OCI-M2 (cell line): ENCODE measurements around the gene BRCA2.
"Not testable (repeated sequence)": the region's sequence is repeated elsewhere in the genome, so short reads cannot be mapped to it uniquely, and the experiment has no call there.

Experiments used
- DNase-seq: peaks from one replicate; lab custom pipeline; 2025; ENCODE audit not compliant: unreplicated experiment; lab: John Stamatoyannopoulos, UW

BRCA2 gene

GRCh38 chr13:32309312-32310133, 5.8 kb upstream of the BRCA2 start:
- no peak for DNase-seq

GRCh38 chr13:32310134-32310706, 5.1 kb upstream of the BRCA2 start:
- no peak for DNase-seq

GRCh38 chr13:32311188-32311897, 4.0 kb upstream of the BRCA2 start:
- no peak for DNase-seq

- no peak for DNase-seq
These were observed 754 bp upstream of the BRCA2 start for GRCh38 chr13:32314271-32315237.

- no peak for DNase-seq
These were observed 676 bp downstream of the BRCA2 start for GRCh38 chr13:32316028-32316339.

- no peak for DNase-seq
These were observed 1.2 kb downstream of the BRCA2 start for GRCh38 chr13:32316501-32316900.

- DNase-seq, result no peak
These were observed 2.6 kb downstream of the BRCA2 start for GRCh38 chr13:32317716-32318465.

- no peak for DNase-seq
These were observed 5.2 kb downstream of the BRCA2 start for GRCh38 chr13:32320528-32320927.

- no peak for DNase-seq
These were observed 8.6 kb downstream of the BRCA2 start for GRCh38 chr13:32323912-32324311.

GRCh38 chr13:32330441-32330840, 15.1 kb downstream of the BRCA2 start:
- DNase-seq, result no peak

- DNase-seq, result no peak
These were observed 19.4 kb downstream of the BRCA2 start for GRCh38 chr13:32334671-32335070.

GRCh38 chr13:32340914-32341313, 25.6 kb downstream of the BRCA2 start:
- DNase-seq, result no peak

GRCh38 chr13:32347651-32348050, 32.3 kb downstream of the BRCA2 start:
- no peak for DNase-seq

- not testable (repeated sequence) for DNase-seq
These were observed 35.6 kb downstream of the BRCA2 start for GRCh38 chr13:32350839-32351441.

- DNase-seq, result no peak
These were observed 38.7 kb downstream of the BRCA2 start for GRCh38 chr13:32354040-32354439.

GRCh38 chr13:32355935-32356334, 40.6 kb downstream of the BRCA2 start:
- DNase-seq, result not testable (repeated sequence)

- no peak for DNase-seq
These were observed 47.3 kb downstream of the BRCA2 start for GRCh38 chr13:32362574-32362973.

GRCh38 chr13:32370805-32371204, 55.5 kb downstream of the BRCA2 start:
- DNase-seq, result no peak

GRCh38 chr13:32376642-32377415, 61.5 kb downstream of the BRCA2 start:
- DNase-seq, result no peak
